ENCODE data around the gene GMCL2. TPM values are rescaled to one million over a fixed set of nuclear protein-coding genes. Genes with fewer than 3 reads are reported as not detected.

Gene GMCL2
- total and polyA plus RNA-seq, 7 donors = 0.01 TPM; not detected in 6

DNA sequence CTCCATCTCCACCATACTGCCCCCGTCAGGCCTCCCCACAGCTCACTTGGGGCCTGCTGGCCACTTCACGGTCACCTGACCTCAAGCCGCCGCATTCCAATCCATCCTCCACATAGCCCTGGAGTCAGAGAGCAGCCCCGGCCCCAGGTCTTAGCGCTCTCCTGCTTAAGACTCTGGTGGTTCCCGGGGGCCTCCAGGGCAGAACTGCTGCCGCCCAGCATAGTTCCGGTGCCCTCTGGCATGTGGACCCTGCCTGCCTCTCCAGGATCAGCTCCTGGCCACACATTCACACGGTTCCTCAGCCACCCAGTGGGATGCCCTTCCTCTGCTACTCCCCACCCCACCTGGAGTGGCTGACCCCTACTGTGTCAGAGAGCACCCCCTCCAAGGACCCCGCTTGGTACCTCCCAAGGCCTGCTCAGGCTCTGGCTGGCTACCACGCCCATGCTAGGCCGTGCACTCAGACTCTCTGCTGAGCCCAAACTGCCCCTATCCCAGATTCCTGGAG lies 36.7 kb upstream of the GMCL2 start:
- Histone ChIP-seq H3K9me3 (no peaks in the 10 kb centered on the region), H3K4me3 (no peak overlapping the region), H3K4me1 (no peaks in the 10 kb centered on the region), H3K27ac (no peak overlapping the region), H3K27me3 (no peaks in the 10 kb centered on the region), H3K36me3 (peaks cover 0 to 78% (median 15%) of the 10 kb centered on the region in 4 donors)
- 82 to 86% methylated on average over 13 of the region's 13 CpGs for WGBS, 2 donors
- intact Hi-C loops (cut with DNase I) = no loop called here
- no peak for DNase-seq
- TF ChIP-seq POLR2AphosphoS5 (IDR thresholded peaks at IDR 0.05) (peak in 1 of 4 donors; percentile 4), CTCF (IDR thresholded peaks at IDR 0.05) (no peak), EP300 (IDR thresholded peaks at IDR 0.05) (no peak), POLR2A (IDR thresholded peaks at IDR 0.05) (no peak)

DNA sequence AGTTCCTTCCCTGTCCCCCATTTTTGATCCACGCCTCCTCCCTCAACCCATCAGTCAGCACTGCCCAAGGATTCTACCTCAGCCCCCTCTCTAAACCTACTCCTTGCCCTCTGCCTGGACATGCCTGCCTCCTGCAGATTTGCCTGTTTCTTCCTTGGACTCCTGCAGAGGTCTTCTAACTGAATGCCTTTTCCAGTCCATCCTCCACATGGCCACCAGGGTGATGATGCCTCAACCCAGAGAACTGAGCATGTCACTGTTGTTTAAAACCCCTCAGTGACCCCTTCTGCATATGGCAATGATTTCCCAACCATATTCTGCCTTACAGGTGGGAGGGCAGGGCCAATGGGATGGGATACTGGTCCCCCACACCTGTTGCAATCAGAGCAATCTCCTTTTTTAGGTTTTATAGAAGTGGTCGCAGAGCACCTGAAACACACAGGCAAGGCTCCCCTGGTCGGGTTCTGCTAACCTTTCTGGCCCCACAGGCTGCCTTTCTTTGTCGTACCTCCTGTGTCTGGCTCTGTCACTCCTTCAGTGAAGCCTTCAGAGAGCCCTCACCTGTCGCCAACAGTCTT lies 36.1 kb upstream of the GMCL2 start:
- 91 to 92% methylated on average over 5 of the region's 5 CpGs for WGBS, 2 donors

DNA sequence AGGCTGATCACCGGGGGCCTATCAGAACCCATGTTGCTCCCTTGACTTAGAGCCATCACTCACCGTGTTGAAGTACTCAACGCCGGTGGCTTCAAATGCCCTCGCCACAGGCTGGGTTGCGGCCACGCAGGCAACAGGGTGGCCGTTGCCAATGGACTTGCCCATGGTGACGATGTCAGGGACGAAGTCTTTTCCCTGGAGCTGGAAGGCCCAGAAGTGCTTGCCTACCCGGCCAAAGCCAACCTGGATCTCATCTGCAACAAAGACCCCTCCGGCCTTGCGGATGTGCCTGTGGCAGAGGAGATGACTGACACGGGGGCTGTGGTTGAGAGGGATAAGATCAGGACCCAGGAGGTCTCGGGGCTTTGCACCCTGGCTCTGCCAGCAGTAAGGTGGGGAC lies 35.1 kb upstream of the GMCL2 start:
- peaks cover 0 to 72% (median 8%) of the 10 kb centered on the region in 4 donors for H3K36me3 ChIP-seq

More for the DNA sequence above, 36.1 kb upstream of the GMCL2 start:
- Histone ChIP-seq H3K27me3 (no peaks in the 10 kb centered on the region), H3K27ac (no peak overlapping the region), H3K36me3 (peaks cover 0 to 77% (median 12%) of the 10 kb centered on the region in 4 donors), H3K9me3 (no peaks in the 10 kb centered on the region), H3K4me1 (no peaks in the 10 kb centered on the region), H3K4me3 (no peak overlapping the region)
- TF ChIP-seq CTCF (IDR thresholded peaks at IDR 0.05) = no peak
- TF ChIP-seq POLR2AphosphoS5 (IDR thresholded peaks at IDR 0.05) = no peak
- TF ChIP-seq EP300 (IDR thresholded peaks at IDR 0.05) = no peak
- no peak for TF ChIP-seq POLR2A (IDR thresholded peaks at IDR 0.05)
- intact Hi-C loops (cut with DNase I) = no loop called here
- DNase-seq = no peak

GRCh38 chr5:178221853-178222252 lies 34.7 kb upstream of the GMCL2 start:
- H3K9me3 ChIP-seq = no peaks in the 10 kb centered on the region
- H3K27me3 ChIP-seq = no peaks in the 10 kb centered on the region
- no peak for DNase-seq
- no peaks in the 10 kb centered on the region for H3K4me1 ChIP-seq
- H3K4me3 ChIP-seq = no peak overlapping the region
- 74 to 75% methylated on average over 5 of the region's 5 CpGs for WGBS, 2 donors
- TF ChIP-seq CTCF (IDR thresholded peaks at IDR 0.05) (no peak), EP300 (IDR thresholded peaks at IDR 0.05) (no peak), POLR2AphosphoS5 (IDR thresholded peaks at IDR 0.05) (no peak), POLR2A (IDR thresholded peaks at IDR 0.05) (no peak)
- peaks cover 0 to 72% (median 10%) of the 10 kb centered on the region in 4 donors for H3K36me3 ChIP-seq
- intact Hi-C loops (cut with DNase I) = no loop called here
- no peak overlapping the region for H3K27ac ChIP-seq

More for the DNA sequence above, 35.1 kb upstream of the GMCL2 start:
- no peak overlapping the region for H3K4me3 ChIP-seq
- TF ChIP-seq CTCF (IDR thresholded peaks at IDR 0.05) = no peak
- no peak for TF ChIP-seq EP300 (IDR thresholded peaks at IDR 0.05)
- no peak for TF ChIP-seq POLR2A (IDR thresholded peaks at IDR 0.05)
- no peak for TF ChIP-seq POLR2AphosphoS5 (IDR thresholded peaks at IDR 0.05)
- H3K9me3 ChIP-seq = no peaks in the 10 kb centered on the region
- WGBS, 2 donors = 97 to 98% methylated on average over 15 of the region's 15 CpGs
- H3K27ac ChIP-seq = no peak overlapping the region
- H3K27me3 ChIP-seq = no peaks in the 10 kb centered on the region
- intact Hi-C loops (cut with DNase I) = no loop called here
- DNase-seq = no peak
- no peaks in the 10 kb centered on the region for H3K4me1 ChIP-seq

Measured in sigmoid colon (tissue), 7 donors.